Activated CD4-positive, alpha-beta T cell treated with anti-CD3 and anti-CD28 coated beads for 48 hours (primary cell): Measurements from ENCODE around the gene ENTPD2.

Source experiments
- DNase-seq: peaks from one replicate; pipeline ENCODE4 v3.0.0-alpha.2; 2020

ENTPD2 gene

GRCh38 chr9:137053944-137054931 lies at the start of gene ENTPD2:
ENTPD2 (minus strand) TSS chr9:137054061; CDS start chr9:137053997, 64 bp downstream.
- DNase-seq = peak; percentile 37

DNA sequence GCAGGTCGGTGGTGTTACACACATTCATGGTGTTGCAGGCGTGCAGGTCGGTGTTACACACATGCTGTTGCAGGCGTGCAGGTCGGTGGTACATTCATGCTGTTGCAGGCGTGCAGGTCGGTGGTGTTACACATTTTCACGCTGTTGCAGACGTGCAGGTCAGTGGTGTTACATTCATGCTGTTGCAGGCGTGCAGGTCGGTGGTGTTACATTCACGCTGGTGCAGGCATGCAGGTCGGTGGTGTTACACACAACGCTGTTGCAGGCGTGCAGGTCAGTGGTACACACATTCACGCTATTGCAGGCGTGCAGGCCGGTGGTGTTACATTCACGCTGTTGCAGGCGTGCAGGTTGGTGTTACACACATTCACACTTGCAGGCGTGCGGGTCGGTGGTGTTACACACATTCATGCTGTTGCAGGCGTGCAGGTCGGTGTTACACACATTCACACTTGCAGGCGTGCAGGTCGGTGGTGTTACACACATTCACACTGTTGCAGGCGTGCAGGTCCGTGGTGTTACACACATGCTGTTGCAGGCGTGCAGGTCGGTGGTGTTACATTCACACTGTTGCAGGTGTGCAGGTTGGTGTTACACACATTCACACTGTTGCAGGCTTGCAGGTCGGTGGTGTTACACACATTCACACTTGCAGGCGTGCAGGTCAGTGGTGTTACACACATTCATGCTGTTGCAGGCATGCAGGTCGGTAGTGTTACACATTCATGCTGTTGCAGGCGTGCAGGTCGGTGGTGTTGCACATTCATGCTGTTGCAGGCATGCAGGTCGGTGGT lies 49.5 kb upstream of the ENTPD2 start:
- DNase-seq = no peak

GRCh38 chr9:137099231-137099630 lies 45.4 kb upstream of the ENTPD2 start:
- DNase-seq = no peak

GRCh38 chr9:137097761-137098462 lies 44.1 kb upstream of the ENTPD2 start:
- no peak for DNase-seq

DNA sequence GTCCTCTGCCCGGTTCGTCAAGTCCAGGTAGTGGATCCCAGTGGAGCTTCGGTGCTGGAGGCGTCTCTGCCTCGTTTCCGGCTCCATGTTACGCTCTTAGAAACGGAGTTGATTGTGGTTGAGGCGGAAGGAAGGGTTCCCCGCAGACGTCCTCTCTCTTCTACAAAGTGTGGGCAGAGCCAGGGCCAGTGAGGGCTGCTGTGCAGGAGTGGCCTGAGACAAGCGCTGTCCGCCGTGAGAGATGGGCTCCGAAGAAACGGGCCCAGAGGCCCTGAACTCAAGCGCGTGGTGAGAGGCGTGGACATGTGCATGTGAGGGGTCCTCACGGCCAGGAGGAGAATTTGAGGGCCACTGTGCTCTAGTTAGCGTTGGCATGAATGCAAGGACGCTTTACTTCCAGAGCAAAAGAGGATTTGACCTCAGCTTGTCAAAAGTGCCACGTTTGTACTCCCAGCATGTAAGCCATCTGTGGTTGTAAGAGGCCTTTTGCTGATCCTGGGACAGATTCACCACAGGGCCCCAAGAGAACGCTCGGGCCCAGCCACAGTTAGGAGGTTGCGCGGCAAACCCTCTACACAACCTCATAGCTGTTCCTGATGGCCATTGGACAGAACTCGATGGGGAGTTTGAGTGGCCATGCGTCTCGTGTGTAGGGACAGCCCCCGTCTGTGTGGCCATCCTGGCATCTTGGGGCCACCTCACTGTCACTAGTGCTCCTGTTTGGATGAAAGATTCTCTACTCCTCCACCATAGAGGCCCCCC lies 43.1 kb upstream of the ENTPD2 start:
- DNase-seq = no peak

GRCh38 chr9:137095664-137096517 lies 42.0 kb upstream of the ENTPD2 start:
- peak; percentile 90 for DNase-seq

- DNase-seq = no peak
These were observed 35.5 kb upstream of the ENTPD2 start for GRCh38 chr9:137089232-137089947.

GRCh38 chr9:137088121-137088520 lies 34.3 kb upstream of the ENTPD2 start:
- no peak for DNase-seq

DNA sequence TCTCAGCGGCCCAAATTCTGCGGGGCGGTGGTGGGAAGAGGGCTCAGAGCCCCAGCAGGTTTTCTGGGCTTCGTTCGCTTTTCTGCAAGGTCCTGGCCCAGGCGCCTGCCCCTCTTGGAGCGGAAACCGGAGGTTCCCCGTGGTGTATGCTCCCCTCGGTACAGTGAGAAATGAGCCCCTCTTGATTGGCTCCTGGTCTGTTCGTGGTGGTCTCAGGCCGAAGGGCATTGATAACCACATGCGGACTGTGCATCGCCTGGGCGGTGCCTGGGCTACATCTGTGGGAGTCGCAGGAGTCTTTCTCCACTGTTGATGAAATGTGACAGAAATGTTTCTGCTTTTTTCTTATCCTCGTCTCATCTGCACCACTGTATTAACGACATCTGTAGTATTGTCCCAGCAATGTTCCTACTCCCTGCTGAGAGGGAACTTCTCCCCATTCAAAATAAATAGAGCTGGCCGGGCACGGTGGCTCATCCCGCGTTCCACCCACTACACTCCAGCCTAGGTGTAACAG lies 33.6 kb upstream of the ENTPD2 start:
- no peak for DNase-seq

DNA sequence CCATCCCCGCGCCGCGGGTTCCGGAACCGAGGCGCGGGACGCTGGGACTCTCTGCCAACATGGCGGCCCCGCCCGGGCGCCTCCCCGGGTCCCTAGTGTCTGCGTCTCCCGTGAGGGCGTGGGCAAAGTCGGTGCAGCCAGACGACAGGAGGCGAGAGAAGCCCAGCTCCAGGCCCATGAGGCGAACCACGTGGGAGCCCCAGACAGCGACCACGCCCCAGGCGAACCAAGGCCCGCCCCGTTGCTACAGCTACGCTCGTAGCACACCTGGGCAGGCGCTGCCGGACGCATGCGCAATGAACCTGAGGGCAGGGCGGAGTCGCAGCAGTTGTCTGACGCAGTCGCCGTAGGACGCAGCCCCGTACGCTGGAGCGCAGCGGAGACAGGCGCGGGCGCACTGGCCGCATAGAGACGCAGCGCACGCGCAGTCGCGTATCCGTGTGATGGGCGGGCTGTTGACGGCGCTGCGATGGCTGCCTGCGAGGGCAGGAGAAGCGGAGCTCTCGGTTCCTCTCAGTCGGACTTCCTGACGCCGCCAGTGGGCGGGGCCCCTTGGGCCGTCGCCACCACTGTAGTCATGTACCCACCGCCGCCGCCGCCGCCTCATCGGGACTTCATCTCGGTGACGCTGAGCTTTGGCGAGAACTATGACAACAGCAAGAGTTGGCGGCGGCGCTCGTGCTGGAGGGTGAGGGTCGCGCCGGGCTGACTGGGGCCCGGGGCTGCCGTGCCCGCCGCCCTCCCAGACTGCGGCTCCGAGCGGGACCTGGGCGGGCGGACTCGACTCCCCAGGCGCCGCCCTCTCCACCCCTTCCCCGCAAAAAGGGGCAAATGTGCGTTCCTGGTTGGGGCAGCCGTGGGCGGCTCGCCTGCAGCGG lies 32.9 kb upstream of the ENTPD2 start, which contains the start of gene MAN1B1:
MAN1B1 (plus strand) TSS at position 455 of the 878 bp plus-strand sequence; CDS start at position 470, 15 bp downstream.
- DNase-seq = peak; percentile 100

DNA sequence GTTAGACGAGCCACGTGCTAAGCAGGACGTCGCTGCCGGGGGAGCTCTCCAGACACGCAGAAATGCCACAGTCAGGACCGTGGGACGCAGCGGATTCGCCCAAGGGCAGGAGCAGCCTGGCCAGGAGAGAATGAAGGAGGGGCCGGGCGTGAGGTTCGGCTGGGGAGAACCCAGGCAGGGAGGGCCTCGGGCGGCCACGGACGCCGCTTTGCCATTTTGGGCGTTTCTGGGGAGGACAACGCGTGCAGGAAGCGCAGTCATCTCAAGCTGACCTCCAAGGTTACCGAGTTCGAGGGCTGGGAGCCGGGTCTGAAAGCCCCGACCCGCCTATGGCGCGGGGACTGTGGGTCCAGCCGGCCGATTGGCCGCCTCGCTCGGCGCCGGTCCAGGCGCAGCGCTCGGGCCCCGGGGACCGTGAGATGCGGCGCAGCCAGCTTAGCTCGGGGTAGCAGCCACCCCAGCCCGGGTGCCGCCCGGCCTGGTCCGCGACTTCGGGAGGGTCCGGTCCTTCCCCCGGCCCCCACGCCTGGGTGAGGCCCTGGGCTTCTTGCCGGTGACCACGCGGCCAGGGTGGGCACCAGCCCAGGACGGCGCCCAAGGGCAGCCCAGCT lies 32.2 kb upstream of the ENTPD2 start:
- DNase-seq = peak; percentile 57

- no peak for DNase-seq
These were observed 30.7 kb upstream of the ENTPD2 start for GRCh38 chr9:137084526-137084925.

DNA sequence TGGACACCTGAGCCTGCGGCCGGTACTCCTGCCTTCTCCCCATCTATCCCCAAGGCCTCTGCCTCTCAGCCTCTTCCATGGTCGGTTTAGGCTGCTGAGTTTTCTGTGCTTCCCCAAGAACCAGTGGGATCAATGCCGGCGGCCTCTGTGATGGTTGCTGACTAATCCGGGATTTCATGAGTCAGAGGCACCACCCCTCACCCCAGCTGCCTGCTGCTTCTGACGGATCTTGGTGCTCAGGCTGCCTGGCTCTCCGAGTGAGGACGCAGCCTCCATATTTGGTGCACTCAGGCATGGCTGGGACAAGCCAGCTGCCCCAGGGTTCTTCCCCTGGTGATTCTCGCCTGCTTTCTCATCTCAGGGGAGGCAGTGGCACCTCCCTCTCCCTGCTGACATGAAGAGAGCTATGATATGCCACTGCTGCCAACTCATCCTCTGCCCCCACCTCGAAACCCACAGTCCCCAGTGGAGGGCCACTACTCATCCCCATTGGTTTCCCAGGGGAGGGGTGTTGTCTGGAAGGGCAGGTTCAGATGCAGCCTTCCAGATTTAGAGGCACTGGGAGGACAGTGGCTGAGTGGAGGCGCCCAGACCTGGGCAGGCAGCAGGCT lies 29.6 kb upstream of the ENTPD2 start:
- peak; percentile 50 for DNase-seq

DNA sequence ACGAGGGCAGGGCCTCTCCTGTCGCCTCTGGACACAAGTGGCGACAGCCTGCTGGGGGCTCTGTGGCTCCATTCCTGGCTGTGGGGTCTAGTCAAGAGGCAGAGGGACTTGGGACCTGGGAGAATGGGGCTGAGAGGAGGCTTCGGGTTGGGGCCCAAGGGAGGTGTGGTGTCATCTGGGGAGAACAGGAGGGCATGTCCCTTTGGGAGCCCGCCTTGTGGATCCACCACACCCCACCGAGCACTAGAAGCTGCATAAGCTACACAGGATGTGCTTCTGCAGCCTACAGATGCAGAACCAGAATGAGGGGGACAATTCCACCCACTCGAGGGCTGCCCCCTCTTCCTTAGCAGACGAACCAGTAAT lies 29.0 kb upstream of the ENTPD2 start:
- no peak for DNase-seq

- DNase-seq = no peak
These were observed 28.5 kb upstream of the ENTPD2 start for GRCh38 chr9:137082222-137082924.

DNA sequence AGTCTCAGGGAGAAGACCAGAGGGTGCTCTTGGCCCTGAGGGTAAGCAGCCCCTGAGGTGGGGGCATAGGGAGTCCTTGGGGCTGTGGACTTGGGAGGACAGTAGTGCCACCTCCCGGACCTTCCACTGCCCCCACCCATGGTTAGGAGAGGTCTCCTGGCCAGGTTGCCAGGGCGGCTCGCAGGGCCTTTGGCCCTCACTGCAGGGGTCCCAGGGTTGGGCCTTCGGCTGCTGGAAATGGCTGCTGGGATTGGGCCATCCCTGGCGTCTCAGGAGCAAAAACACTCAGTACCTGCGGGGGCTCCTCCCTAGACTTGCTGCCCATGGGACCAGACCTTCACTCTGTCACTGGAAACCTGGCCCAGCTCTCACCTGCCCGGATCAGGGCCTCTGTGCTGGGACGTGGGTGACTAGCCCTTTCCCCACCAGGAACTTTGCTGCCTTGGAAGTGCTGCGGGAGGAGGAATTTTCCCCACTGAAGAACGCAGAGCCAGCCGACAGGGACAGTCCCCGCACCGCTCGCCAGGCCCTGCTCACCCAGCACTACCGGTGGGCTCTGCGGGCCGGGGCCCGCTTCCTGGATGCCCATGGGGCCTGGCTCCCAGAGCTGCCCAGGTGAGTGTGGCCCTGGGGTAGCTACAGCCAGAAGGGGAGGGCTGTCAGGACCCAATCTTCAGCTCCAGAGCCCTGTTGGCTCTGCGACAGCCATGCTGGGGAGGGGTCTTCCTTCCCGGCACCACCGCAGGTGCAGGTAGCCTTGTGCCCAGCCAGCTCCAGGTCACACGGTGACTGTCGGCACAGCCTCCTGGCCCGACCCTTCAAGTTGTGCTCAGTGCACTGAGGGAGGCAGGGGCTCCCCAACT lies 26.6 kb upstream of the ENTPD2 start:
- DNase-seq = no peak

DNA sequence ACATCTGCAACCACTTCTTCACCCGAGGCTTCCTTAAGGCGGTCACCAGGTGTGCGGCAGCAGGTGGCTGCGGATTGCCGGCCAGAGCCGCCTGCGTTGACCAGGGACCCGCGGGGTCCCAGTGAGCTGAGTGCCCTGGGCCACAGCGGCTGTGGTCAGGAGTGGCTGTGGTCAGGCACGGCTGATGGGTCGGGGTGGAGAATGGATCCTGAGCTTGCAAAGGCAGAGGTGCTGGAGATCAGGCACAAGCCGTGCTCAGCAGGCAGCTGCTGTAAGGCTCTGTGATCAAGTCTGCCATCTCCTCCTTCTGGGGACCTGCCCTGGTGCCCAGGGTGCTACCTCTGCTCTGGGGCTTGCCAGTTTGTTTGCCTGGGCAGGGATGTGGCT lies 25.5 kb upstream of the ENTPD2 start:
- DNase-seq = no peak
